IMR-90 (cell line): ENCODE measurements around the gene PTPRU.

ENCODE experiments used
- CTCF ChIP-seq: conservative IDR thresholded peaks from 2 replicates; pipeline ENCODE4 v1.5.1; 2012; ENCODE audit warnings: mild to moderate bottlenecking, low read depth, low read length, improper control_type of control experiment
- POLR2A ChIP-seq: IDR thresholded peaks from 2 replicates; pipeline ENCODE4 v1.6.1; 2012; ENCODE audit warnings: mild to moderate bottlenecking, low read depth, low read length
- SMC3 ChIP-seq: fragments of 150-350 bp; IDR thresholded peaks from 2 replicates; pipeline ENCODE4 v1.6.1; 2016; ENCODE audit warnings: low read depth, mild to moderate bottlenecking, antibody characterized with exemption, low read length, moderate library complexity

DNA sequence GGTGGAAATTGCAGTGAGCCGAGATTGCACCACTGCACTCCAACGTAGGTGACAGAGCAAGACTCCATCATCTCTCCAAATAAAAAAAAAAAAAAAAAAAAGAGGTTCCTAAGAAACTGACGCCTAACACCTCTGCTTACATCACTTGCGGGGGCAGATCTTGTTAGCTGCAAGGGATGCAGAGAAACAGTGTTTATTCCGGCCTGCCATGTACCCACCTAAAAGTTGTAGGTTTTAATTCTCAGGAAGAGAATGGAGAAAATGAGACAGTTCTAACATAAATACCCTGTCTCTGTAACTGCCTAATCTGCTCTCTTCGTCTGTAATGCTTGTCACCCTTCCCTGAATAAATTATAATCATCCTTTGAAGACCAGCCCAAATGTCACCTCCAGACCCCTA, 45.6 kb upstream of the PTPRU start:
- TF ChIP-seq POLR2A (no peak), SMC3 (no peak), CTCF (no peak)
